Thymus (tissue), 11 donors: ENCODE data around the gene SLC25A2. TPM values are rescaled to one million over a fixed set of nuclear protein-coding genes. Genes with fewer than 3 reads are reported as not detected.
"Not testable (repeated sequence)": the region's sequence is repeated elsewhere in the genome, so short reads cannot be mapped to it uniquely, and the experiment has no call there.

Source experiments
- DNase-seq, 9 donors: peaks; one replicate each; pipeline ENCODE4 v3.0.0-alpha.2; 2013; ENCODE audit warnings: low spot score in 9 of 9, low read depth in 6 of 9, missing footprints in 1 of 9
- H3K27ac ChIP-seq, 2 donors: one replicate each; pipeline ENCODE4 v1.5.1; 2013; ENCODE audit warnings: control low read depth in 1 of 2, low read depth in 1 of 2, low read length in 1 of 2, mild to moderate bottlenecking in 1 of 2, moderate library complexity in 1 of 2
- H3K27me3 ChIP-seq, 2 donors: one replicate each; pipeline ENCODE4 v1.5.1; 2013; ENCODE audit warnings: low read length in 1 of 2; ENCODE audit not compliant: control insufficient read depth in 2 of 2, insufficient read depth in 1 of 2
- H3K36me3 ChIP-seq, 2 donors: one replicate each; pipeline ENCODE4 v1.5.1; 2013; ENCODE audit warnings: low read length in 1 of 2, mild to moderate bottlenecking in 1 of 2, moderate library complexity in 1 of 2; ENCODE audit not compliant: control insufficient read depth in 2 of 2, insufficient read depth in 2 of 2
- H3K4me1 ChIP-seq, 2 donors: one replicate each; pipeline ENCODE4 v1.5.1; 2013; ENCODE audit warnings: low read length in 2 of 2; ENCODE audit not compliant: control insufficient read depth in 2 of 2, insufficient read depth in 2 of 2
- H3K4me3 ChIP-seq, 2 donors: one replicate each; pipeline ENCODE4 v1.5.1; 2013; ENCODE audit warnings: low read length in 2 of 2, control low read depth in 1 of 2, mild to moderate bottlenecking in 1 of 2
- H3K9me3 ChIP-seq, 2 donors: one replicate each; pipeline ENCODE4 v1.5.1; 2013; ENCODE audit warnings: low read length in 1 of 2, mild to moderate bottlenecking in 1 of 2; ENCODE audit not compliant: control insufficient read depth in 2 of 2, insufficient read depth in 1 of 2
- WGBS: extraction: QIAGEN DNeasy Blood & Tissue Kit; methylation state at CpG from one replicate; pipeline ENCODE4 v1.1.7; 2013; 5-methylcytosine and 5-hydroxymethylcytosine counted together
- polyA plus RNA-seq: library from polyadenylated mRNA; stranded (reverse); fragments of 200-250 nt; gene quantifications from one replicate; pipeline ENCODE4 v1.2.3, GENCODE V29; 2013
- total RNA-seq: library from RNA; stranded (reverse); fragments of 120-200 nt; gene quantifications from one replicate; pipeline ENCODE4 v1.2.4, GENCODE V29; 2013
- donor health status: healthy.

The SLC25A2 gene
- total and polyA plus RNA-seq, 2 donors: 0.09 to 0.16 TPM

DNA sequence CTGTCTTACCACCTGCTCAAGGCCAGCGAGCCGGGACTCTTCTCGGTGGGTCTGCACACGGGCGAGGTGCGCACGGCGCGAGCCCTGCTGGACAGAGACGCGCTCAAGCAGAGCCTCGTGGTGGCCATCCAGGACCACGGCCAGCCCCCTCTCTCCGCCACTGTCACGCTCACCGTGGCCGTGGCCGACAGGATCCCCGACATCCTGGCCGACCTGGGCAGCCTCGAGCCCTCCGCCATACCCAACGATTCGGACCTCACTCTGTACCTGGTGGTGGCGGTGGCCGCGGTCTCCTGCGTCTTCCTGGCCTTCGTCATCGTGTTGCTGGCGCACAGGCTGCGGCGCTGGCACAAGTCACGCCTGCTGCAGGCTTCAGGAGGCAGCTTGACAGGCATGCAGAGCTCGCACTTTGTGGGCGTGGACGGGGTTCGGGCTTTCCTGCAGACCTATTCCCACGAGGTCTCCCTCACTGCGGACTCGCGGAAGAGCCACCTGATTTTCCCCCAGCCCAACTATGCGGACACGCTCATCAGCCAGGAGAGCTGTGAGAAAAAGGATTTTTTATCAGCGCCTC is 37.0 kb upstream of the SLC25A2 start:
- not testable (repeated sequence) for DNase-seq, H3K36me3 ChIP-seq, H3K4me3 ChIP-seq, H3K4me1 ChIP-seq, H3K27ac ChIP-seq
- 72% methylated on average over 45 of the region's 45 CpGs for WGBS
- H3K9me3 ChIP-seq: peaks cover 15 to 37% of the 10 kb centered on the region in 2 donors
- peaks cover 0 to 35% of the 10 kb centered on the region in 2 donors for H3K27me3 ChIP-seq

DNA sequence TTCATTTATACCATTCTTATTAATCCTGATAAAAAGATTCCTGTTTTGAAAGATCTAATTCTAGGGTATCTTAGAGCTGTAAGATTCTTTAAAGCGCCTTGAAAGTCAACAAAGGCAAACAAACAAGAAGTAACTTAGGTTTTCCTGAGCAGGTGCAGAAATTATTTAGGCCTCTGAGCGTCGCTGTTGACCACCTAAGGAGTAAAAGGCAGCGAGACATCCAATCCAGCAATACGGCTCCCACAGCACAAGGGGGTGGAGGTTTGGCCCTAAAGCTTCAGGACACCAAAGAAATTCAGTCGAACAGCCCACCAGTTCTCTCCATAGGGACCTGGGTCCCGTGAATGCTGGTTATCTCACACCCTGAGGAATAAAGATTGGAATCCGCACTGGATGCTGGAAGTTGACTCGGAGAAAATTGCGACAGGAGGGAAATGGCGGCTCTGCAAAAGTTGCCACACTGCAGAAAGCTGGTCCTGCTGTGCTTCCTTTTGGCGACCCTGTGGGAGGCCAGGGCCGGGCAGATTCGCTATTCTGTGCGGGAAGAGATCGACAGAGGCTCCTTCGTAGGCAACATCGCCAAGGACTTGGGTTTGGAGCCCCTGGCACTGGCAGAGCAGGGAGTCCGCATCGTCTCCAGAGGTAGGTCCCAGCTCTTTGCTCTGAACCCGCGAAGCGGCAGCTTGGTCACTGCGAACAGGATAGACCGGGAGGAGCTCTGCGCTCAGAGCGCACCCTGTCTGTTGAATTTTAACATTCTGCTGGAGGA is 34.9 kb upstream of the SLC25A2 start, which contains the start of gene PCDHGA2:
Gene PCDHGA2 (plus strand): TSS at position 223 of the 769 bp plus-strand sequence.
- Histone ChIP-seq H3K27me3 (peaks cover 0 to 29% of the 10 kb centered on the region in 2 donors), H3K4me3 (no peak within 1 kb of the TSS), H3K36me3 (no peaks in the 10 kb centered on the region), H3K4me1 (no peaks in the 10 kb centered on the region), H3K27ac (no peak within 1 kb of the TSS), H3K9me3 (peaks cover 5 to 19% of the 10 kb centered on the region in 2 donors)
- no peak for DNase-seq
- 18% methylated on average over 27 of the region's 27 CpGs for WGBS

GRCh38 chr5:141332571-141332970 is 28.7 kb upstream of the SLC25A2 start:
- Histone ChIP-seq H3K27me3 (peaks cover 6 to 30% of the 10 kb centered on the region in 2 donors), H3K9me3 (peaks cover 4 to 24% of the 10 kb centered on the region in 2 donors)
- DNase-seq, H3K36me3 ChIP-seq, H3K27ac ChIP-seq, H3K4me3 ChIP-seq, H3K4me1 ChIP-seq: not testable (repeated sequence)
- WGBS: 55% methylated on average over 39 of the region's 39 CpGs

- peaks cover 6 to 33% of the 10 kb centered on the region in 2 donors for H3K27me3 ChIP-seq
- WGBS: 34% methylated on average over 21 of the region's 21 CpGs
- DNase-seq: peak in 1 of 9 donors; percentile 11
- H3K4me3 ChIP-seq: no peak within 1 kb of the TSS
- H3K36me3 ChIP-seq: no peaks in the 10 kb centered on the region
- H3K27ac ChIP-seq: no peak within 1 kb of the TSS
- H3K9me3 ChIP-seq: peaks cover 4 to 24% of the 10 kb centered on the region in 2 donors
- H3K4me1 ChIP-seq: no peaks in the 10 kb centered on the region
These were observed 26.6 kb upstream of the SLC25A2 start, which contains the start of gene PCDHGA1 for GRCh38 chr5:141330299-141331080. Gene PCDHGA1 (plus strand): TSS chr5:141330514.

DNA sequence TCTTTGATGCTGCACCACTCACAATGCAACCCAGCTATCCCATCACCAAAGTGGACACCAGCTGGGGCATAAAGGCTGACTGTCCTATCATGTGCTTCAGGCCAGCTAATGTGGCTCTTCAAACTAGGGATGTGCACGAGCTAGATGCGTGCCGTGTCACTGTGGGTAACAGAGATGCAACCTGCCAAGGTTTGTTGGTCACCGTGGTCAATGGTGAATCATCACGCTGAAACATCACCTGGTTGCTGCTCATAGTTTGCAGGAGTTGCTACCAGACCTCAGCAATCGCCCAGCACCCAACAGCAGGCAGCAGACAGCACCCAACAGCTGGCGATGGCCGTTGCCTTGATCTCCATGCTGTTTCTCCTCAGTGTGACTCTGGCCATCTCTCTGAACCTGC is 24.4 kb upstream of the SLC25A2 start:
- Histone ChIP-seq H3K4me1 (no peaks in the 10 kb centered on the region), H3K27me3 (peaks cover 6 to 24% of the 10 kb centered on the region in 2 donors), H3K9me3 (peaks cover 4 to 24% of the 10 kb centered on the region in 2 donors), H3K4me3 (no peak overlapping the region), H3K36me3 (no peaks in the 10 kb centered on the region), H3K27ac (no peak overlapping the region)
- no peak for DNase-seq
- 84% methylated on average over 8 of the region's 8 CpGs for WGBS

GRCh38 chr5:141326088-141326854 is 22.4 kb upstream of the SLC25A2 start:
- peak; percentile 30 to 74 (median 52) for DNase-seq
- 13% methylated on average over 27 of the region's 27 CpGs for WGBS
- Histone ChIP-seq H3K4me1 (peaks cover 0 to 2% of the 10 kb centered on the region in 2 donors), H3K4me3 (peak overlapping the region; percentile 42 to 45), H3K9me3 (peaks cover 2 to 14% of the 10 kb centered on the region in 2 donors), H3K27ac (no peak overlapping the region), H3K27me3 (peaks cover 6 to 14% of the 10 kb centered on the region in 2 donors), H3K36me3 (no peaks in the 10 kb centered on the region)

- WGBS: 96% methylated on average over 3 of the region's 3 CpGs
- DNase-seq: no peak
- Histone ChIP-seq H3K9me3 (peaks cover 5 to 21% of the 10 kb centered on the region in 2 donors), H3K4me1 (peaks cover 2 to 4% of the 10 kb centered on the region in 2 donors), H3K36me3 (peaks cover 4 to 9% of the 10 kb centered on the region in 2 donors), H3K27ac (no peak overlapping the region), H3K4me3 (no peak overlapping the region), H3K27me3 (peaks cover 0 to 3% of the 10 kb centered on the region in 2 donors)
These were observed 18.4 kb upstream of the SLC25A2 start for GRCh38 chr5:141322261-141322660.
